Panc1 (cell line): ENCODE results near the gene GRAMD1A. TPM values are rescaled to one million over a fixed set of nuclear protein-coding genes. Genes with fewer than 3 reads are reported as not detected.

Experiments used
- ATAC-seq: fragments of 200-7000 bp; cut with Tn5 transposase; 2 replicates; pipeline ENCODE4 v1.9.1; 2020; ENCODE audit warnings: mild to moderate bottlenecking, moderate library complexity
- BruUV-seq: library from RNA; stranded (reverse); fragments of 400-500 nt; replicated peaks from 2 replicates; lab custom pipeline; 2021; lab: Mats Ljungman, UMichigan
- CTCF ChIA-PET: fragments of 300-600 bp; sonication (Branson Sonifier 250); formaldehyde crosslinking; loops from one replicate; lab custom pipeline; 2022; ENCODE audit warnings: antibody characterized with exemption; lab: Charles Lee
- POLR2A ChIA-PET: fragments of 300-600 bp; sonication (Branson Sonifier 250); formaldehyde crosslinking; loops from one replicate; lab custom pipeline; 2022; ENCODE audit warnings: antibody characterized with exemption; lab: Charles Lee
- DNase-seq: peaks from one replicate; pipeline ENCODE4 v3.0.0-alpha.2; 2010; ENCODE audit warnings: low read depth, low spot score
- H3K27ac ChIP-seq: 2 replicates; pipeline ENCODE4 v1.5.1; 2011; ENCODE audit warnings: mild to moderate bottlenecking, low read length, inconsistent platforms
- H3K27me3 ChIP-seq: fragments of 200-500 bp; sonication (Bioruptor generic); 2 replicates; pipeline ENCODE4 v1.6.0; 2014; ENCODE audit warnings: low read length, inconsistent platforms; ENCODE audit not compliant: control insufficient read depth, insufficient read depth
- H3K36me3 ChIP-seq: fragments of 200-500 bp; sonication (Bioruptor generic); 2 replicates; pipeline ENCODE4 v1.5.1; 2014; ENCODE audit warnings: inconsistent platforms, mild to moderate bottlenecking, low read length, moderate library complexity; ENCODE audit not compliant: control insufficient read depth, insufficient read depth
- H3K4me1 ChIP-seq: 2 replicates; pipeline ENCODE4 v1.5.1; 2011; ENCODE audit warnings: inconsistent platforms, mild to moderate bottlenecking, low read length, moderate library complexity; ENCODE audit not compliant: control insufficient read depth, insufficient read depth
- H3K4me3 ChIP-seq, 2 experiments: 2 replicates each; pipeline ENCODE4 v1.5.1; 2011 to 2012; ENCODE audit warnings: low read depth in 2 of 2, low read length in 2 of 2, mild to moderate bottlenecking in 2 of 2, inconsistent platforms in 1 of 2, moderate library complexity in 1 of 2
- H3K9me3 ChIP-seq: fragments of 200-500 bp; sonication (Bioruptor generic); 2 replicates; pipeline ENCODE4 v1.5.1; 2014; ENCODE audit warnings: low read depth, mild to moderate bottlenecking, inconsistent platforms, low read length, moderate library complexity; ENCODE audit not compliant: control insufficient read depth, insufficient read depth
- CTCF ChIP-seq: fragments of 450-650 bp; IDR thresholded peaks from 2 replicates; pipeline ENCODE4 v1.5.1; 2017; ENCODE audit warnings: mild to moderate bottlenecking
- POLR2AphosphoS5 ChIP-seq: IDR thresholded peaks from 2 replicates; pipeline ENCODE4 v1.6.1; 2012; ENCODE audit warnings: mild to moderate bottlenecking, low read depth, low read length, moderate library complexity
- REST ChIP-seq, 2 experiments: IDR thresholded peaks; 2 replicates each; pipeline ENCODE4 v1.6.1; 2011 to 2012; ENCODE audit warnings: low read depth in 2 of 2, control low read depth in 1 of 2, low read length in 1 of 2, mild to moderate bottlenecking in 1 of 2, moderate library complexity in 1 of 2; ENCODE audit not compliant: insufficient read depth in 1 of 2
- SIN3A ChIP-seq: IDR thresholded peaks from 2 replicates; pipeline ENCODE4 v1.6.1; 2012; ENCODE audit warnings: low read depth, mild to moderate bottlenecking, low read length, moderate library complexity, borderline replicate concordance; ENCODE audit not compliant: insufficient read depth
- TCF7L2 ChIP-seq: IDR thresholded peaks from 2 replicates; pipeline ENCODE4 v1.6.1; 2011; ENCODE audit warnings: mild to moderate bottlenecking, low read depth, low read length, inconsistent platforms
- in situ Hi-C: cut with HindIII; loops from 2 replicates; pipeline ENCODE4 v1.10.0; 2016; ENCODE audit warnings: low sequenced_read_pairs, low pct_unique_long_range_greater_than_20kb
- intact Hi-C: fragments of 100-400 bp; cut with micrococcal nuclease; formaldehyde crosslinking; loops from one replicate; pipeline ENCODE4 v1.10.0; 2022; ENCODE audit not compliant: unreplicated experiment
- total RNA-seq: library from RNA; stranded (reverse); gene quantifications from one replicate; pipeline ENCODE4 v1.2.1, GENCODE V29; 2021; ENCODE audit not compliant: unreplicated experiment

Gene GRAMD1A
- total RNA-seq, 1 experiment from 2014 or later, result 69.9 TPM

- ATAC-seq (peak; percentile 49), DNase-seq (no peak)
- Histone ChIP-seq H3K4me3 (peak overlapping the region in 1 of 2 experiments; percentile 3; a peak in 1 of 4 replicates), H3K27me3 (no peaks in the 10 kb centered on the region), H3K4me1 (peaks cover 10% of the 10 kb centered on the region), H3K9me3 (no peaks in the 10 kb centered on the region), H3K36me3 (no peaks in the 10 kb centered on the region), H3K27ac (no peak overlapping the region)
- TF ChIP-seq TCF7L2, result no peak
- no peak for TF ChIP-seq REST (IDR thresholded peaks at IDR 0.05; ENCODE audit: insufficient read depth in 1 of 2, low read depth in 2 of 2, low read length in 1 of 2)
- no peak for TF ChIP-seq SIN3A
- TF ChIP-seq CTCF, result no peak
- no peak for TF ChIP-seq POLR2AphosphoS5
- ChIA-PET POLR2A (no interaction called here), CTCF (no interaction called here)
- intact Hi-C loops (loop anchor here (10.0 kb wide), 1 partner anchor 54 kb away; no protein-coding TSS in a partner anchor), in situ Hi-C loops (no loop called here)
- no TSS peak for BruUV-seq
Observed at GRCh38 chr19:35040826-35041547, 40.9 kb downstream of the GRAMD1A start.

- peaks cover 10% of the 10 kb centered on the region for H3K4me1 ChIP-seq
- no peak for DNase-seq
- in situ Hi-C loops, result no loop called here
- no peaks in the 10 kb centered on the region for H3K36me3 ChIP-seq
- no peak for TF ChIP-seq REST (IDR thresholded peaks at IDR 0.05; ENCODE audit: insufficient read depth in 1 of 2, low read depth in 2 of 2, low read length in 1 of 2)
- TF ChIP-seq CTCF, result no peak
- TF ChIP-seq TCF7L2, result no peak
- no peak for TF ChIP-seq POLR2AphosphoS5
- TF ChIP-seq SIN3A, result no peak
- intact Hi-C loops, result loop anchor here (10.0 kb wide), 1 partner anchor 53 kb away; no protein-coding TSS in a partner anchor
- POLR2A ChIA-PET, result no interaction called here
- no TSS peak for BruUV-seq
- no peaks in the 10 kb centered on the region for H3K27me3 ChIP-seq
- CTCF ChIA-PET, result no interaction called here
- no peaks in the 10 kb centered on the region for H3K9me3 ChIP-seq
- ATAC-seq, result no peak
- H3K27ac ChIP-seq, result no peak within 1 kb of the TSS
- peak within 1 kb of the TSS in 1 of 2 experiments; percentile 3; a peak in 1 of 4 replicates for H3K4me3 ChIP-seq
Observed at GRCh38 chr19:35041548-35042055, 41.5 kb downstream of the GRAMD1A start, which contains the start of gene HPN. HPN (plus strand) TSS chr19:35041721; CDS start chr19:35042507, 786 bp downstream.
